HG02763 (cell line): Measurements from ENCODE around the gene NLRC3.
"Not testable (repeated sequence)": the region's sequence is repeated elsewhere in the genome, so short reads cannot be mapped to it uniquely, and the experiment has no call there.

Source experiments
- ATAC-seq: cut with Tn5 transposase; IDR thresholded peaks from one replicate; pipeline ENCODE4 v1.9.1; 2021; ENCODE audit warnings: mild to moderate bottlenecking, moderate library complexity; ENCODE audit not compliant: unreplicated experiment

The NLRC3 gene

GRCh38 chr16:3577302-3577752 lies at the start of gene NLRC3:
Gene NLRC3 (minus strand): TSS chr16:3577403. CDS start chr16:3565036, 12,367 bp downstream.
- ATAC-seq, result no peak

GRCh38 chr16:3625911-3626732 lies 48.9 kb upstream of the NLRC3 start:
- ATAC-seq, result no peak

GRCh38 chr16:3625331-3625730 lies 48.1 kb upstream of the NLRC3 start:
- no peak for ATAC-seq

GRCh38 chr16:3623642-3624041 lies 46.4 kb upstream of the NLRC3 start:
- no peak for ATAC-seq

- ATAC-seq, result no peak
These were observed 41.6 kb upstream of the NLRC3 start for GRCh38 chr16:3618769-3619141.

- no peak for ATAC-seq
These were observed 35.6 kb upstream of the NLRC3 start for GRCh38 chr16:3612510-3613466.

- peak; percentile 88 for ATAC-seq
These were observed 34.2 kb upstream of the NLRC3 start, which contains the start of gene SLX4 for GRCh38 chr16:3611146-3611975. Gene SLX4 (minus strand): TSS chr16:3611606. CDS start chr16:3608964, 2,642 bp downstream.

GRCh38 chr16:3610698-3611145 lies 33.5 kb upstream of the NLRC3 start:
- ATAC-seq, result no peak

- ATAC-seq, result no peak
These were observed 32.9 kb upstream of the NLRC3 start for GRCh38 chr16:3609895-3610697.

- ATAC-seq, result not testable (repeated sequence)
These were observed 31.8 kb upstream of the NLRC3 start for GRCh38 chr16:3608976-3609375.

- ATAC-seq, result no peak
These were observed 30.9 kb upstream of the NLRC3 start for GRCh38 chr16:3608069-3608468.

- no peak for ATAC-seq
These were observed 30.4 kb upstream of the NLRC3 start for GRCh38 chr16:3607634-3608033.

GRCh38 chr16:3607161-3607560 lies 30.0 kb upstream of the NLRC3 start:
- no peak for ATAC-seq

GRCh38 chr16:3606441-3606840 lies 29.2 kb upstream of the NLRC3 start:
- ATAC-seq, result no peak

GRCh38 chr16:3602320-3602653 lies 25.1 kb upstream of the NLRC3 start:
- ATAC-seq, result no peak

GRCh38 chr16:3601614-3602319 lies 24.6 kb upstream of the NLRC3 start:
- ATAC-seq, result no peak

- no peak for ATAC-seq
These were observed 22.7 kb upstream of the NLRC3 start for GRCh38 chr16:3599922-3600321.

- ATAC-seq, result no peak
These were observed 21.9 kb upstream of the NLRC3 start for GRCh38 chr16:3599121-3599520.

GRCh38 chr16:3598236-3598635 lies 21.0 kb upstream of the NLRC3 start:
- ATAC-seq, result no peak
